Suprapubic skin (tissue), 3 donors: ENCODE data around the gene TMTC1.

Source experiments
- CTCF ChIP-seq, 2 donors: fragments of 200-600 bp in 1 of 2; fragments of 450-650 bp in 1 of 2; sonication (generic) in 1 of 2; IDR thresholded peaks; one replicate each; pipeline ENCODE4 v1.5.1; 2016 to 2019; ENCODE audit warnings: antibody characterized with exemption in 2 of 2, mild to moderate bottlenecking in 1 of 2, moderate library complexity in 1 of 2
- POLR2AphosphoS5 ChIP-seq, 3 donors: sonication (generic); formaldehyde crosslinking; IDR thresholded peaks; one replicate each; pipeline ENCODE4 v1.6.1; 2017; ENCODE audit warnings: antibody characterized with exemption in 3 of 3

GRCh38 chr12:29620030-29620429 lies 163.7 kb downstream of the TMTC1 start:
- no peak for TF ChIP-seq CTCF (IDR thresholded peaks at IDR 0.05)
- TF ChIP-seq POLR2AphosphoS5 (IDR thresholded peaks at IDR 0.05) = no peak
